Heart left ventricle (tissue), 13 donors: Measurements from ENCODE around the gene SLC25A15.

ENCODE experiments used
- CTCF ChIP-seq, 12 donors: fragments of 200-600 bp; sonication (generic) in 4 of 12; IDR thresholded peaks; one replicate each; pipeline versions ENCODE4 v1.5.0 to v1.8.0; 2018 to 2022; ENCODE audit warnings: antibody characterized with exemption in 12 of 12, mild to moderate bottlenecking in 5 of 12
- POLR2A ChIP-seq, 2 donors: fragments of 450-650 bp; IDR thresholded peaks; one replicate each; pipeline ENCODE4 v1.6.1; 2017; ENCODE audit warnings: antibody characterized with exemption in 2 of 2, mild to moderate bottlenecking in 2 of 2, moderate library complexity in 2 of 2
- donor health status: ischemic (EF 13 %, LVEDD 7.1; RV severe dilation, severe dysfunction).
- donor health status: DM: no; HTN: yes; CAD: no.
- donor health status: DM: no; HTN: no; CAD: no.
- donor health status: ischemic (EF 25% LVEDD 6.9; RV normal size, moderate dysfunction).
- donor health status: ischemic (EF 25% LVEDD 5.7; RV mildly dilated, moderate dysfunction).
- donor health status: ischemic (EF 35%, LVEDD 5.7; RV mildly dilated, moderate dysfunction).
- donor health status: nonischemic (EF 11% LVEDD 7.7; RV severe dilation, severe dysfunction).
- donor health status: DM: yes; HTN: yes; CAD: no.
- donor health status: PGD.
- donor health status: ischemic (EF 29% LVEDD 5.4; RV normal size, mild dysfunction).
- donor health status: nonischemic (EF 23%, LVEDD 6.1; RV moderate dilation, normal function).

GRCh38 chr13:40764587-40765403, 24.6 kb upstream of the SLC25A15 start:
- TF ChIP-seq POLR2A (IDR thresholded peaks at IDR 0.05) (no peak), CTCF (IDR thresholded peaks at IDR 0.05) (no peak)
